HCT116 (cell line): ENCODE measurements around the gene CD1B. TPM values are rescaled to one million over a fixed set of nuclear protein-coding genes. Genes with fewer than 3 reads are reported as not detected.
"Not testable (repeated sequence)": the region's sequence is repeated elsewhere in the genome, so short reads cannot be mapped to it uniquely, and the experiment has no call there.

Experiments used
- ATAC-seq: fragments of 200-7000 bp; cut with Tn5 transposase; 2 replicates; pipeline ENCODE4 v1.9.1; 2020; ENCODE audit warnings: mild to moderate bottlenecking, moderate library complexity
- BruUV-seq: library from RNA; stranded (reverse); fragments of 400-500 nt; replicated peaks from 2 replicates; lab custom pipeline; 2021; lab: Mats Ljungman, UMichigan
- CTCF ChIA-PET: fragments of 300-600 bp; sonication (Branson Sonifier 250); formaldehyde crosslinking; loops from one replicate; lab custom pipeline; 2021; ENCODE audit warnings: antibody characterized with exemption; lab: Charles Lee
- POLR2A ChIA-PET: fragments of 300-600, 350-600 bp; sonication (Branson Sonifier 250); formaldehyde crosslinking; loops from one replicate; lab custom pipeline; 2021; ENCODE audit warnings: antibody characterized with exemption; lab: Charles Lee
- RAD21 ChIA-PET, 2 experiments: fragments of 300-600 bp; sonication (Branson Sonifier 250); formaldehyde crosslinking; loops; one replicate each; lab custom pipeline; 2023; ENCODE audit warnings: low total read pairs in 2 of 2; ENCODE audit not compliant: uncharacterized antibody in 2 of 2, unreplicated experiment in 2 of 2, low non-redundant PET in 1 of 2; lab: Charles Lee
- DNase-seq: peaks from one replicate; pipeline ENCODE4 v3.0.0-alpha.2; 2010; ENCODE audit warnings: low read depth, low spot score
- H2AFZ ChIP-seq: fragments of 200-600 bp; shearing (Covaris generic), sonication (generic); 2 replicates; pipeline ENCODE4 v1.6.1; 2017; ENCODE audit warnings: low read depth, mixed run types, mixed read lengths, antibody characterized with exemption, low read length; ENCODE audit not compliant: poor library complexity, severe bottlenecking
- H3K27ac ChIP-seq: 2 replicates; pipeline ENCODE4 v1.5.1; 2012; ENCODE audit warnings: low read depth, low read length
- H3K27me3 ChIP-seq: fragments of 200-600 bp; sonication (generic); 2 replicates; pipeline ENCODE4 v1.6.1; 2016; ENCODE audit warnings: mixed run types, low read length, mixed read lengths; ENCODE audit not compliant: insufficient read depth
- H3K36me3 ChIP-seq, 2 experiments: fragments of 200-500 bp in 1 of 2; fragments of 200-600 bp in 1 of 2; sonication (Bioruptor generic) in 1 of 2; sonication (generic) in 1 of 2; 2 replicates each; pipeline versions ENCODE4 v1.5.1 to v1.6.1; 2014 to 2016; ENCODE audit warnings: low read length in 2 of 2, inconsistent platforms in 1 of 2, mixed read lengths in 1 of 2, mixed run types in 1 of 2; ENCODE audit not compliant: insufficient read depth in 2 of 2, control insufficient read depth in 1 of 2
- H3K4me1 ChIP-seq, 2 experiments: fragments of 200-600 bp in 1 of 2; sonication (generic) in 1 of 2; 2 replicates each; pipeline versions ENCODE4 v1.5.1 to v1.6.1; 2012 to 2017; ENCODE audit warnings: low read length in 2 of 2, inconsistent platforms in 1 of 2, mild to moderate bottlenecking in 1 of 2, mixed read lengths in 1 of 2, mixed run types in 1 of 2, moderate library complexity in 1 of 2; ENCODE audit not compliant: insufficient read depth in 2 of 2, control insufficient read depth in 1 of 2
- H3K4me2 ChIP-seq: fragments of 200-600 bp; sonication (generic); 2 replicates; pipeline ENCODE4 v1.6.1; 2017; ENCODE audit warnings: mixed run types, low read length, mixed read lengths
- H3K4me3 ChIP-seq, 2 experiments: fragments of 200-600 bp in 1 of 2; sonication (generic) in 1 of 2; replicated peaks in 1 of 2; 2 replicates each; pipeline ENCODE4 v1.5.1; 2011 to 2016; ENCODE audit warnings: low read length in 2 of 2, control low read depth in 1 of 2, low read depth in 1 of 2, mild to moderate bottlenecking in 1 of 2, mixed read lengths in 1 of 2, mixed run types in 1 of 2
- H3K79me2 ChIP-seq: fragments of 200-600 bp; sonication (generic); 2 replicates; pipeline ENCODE4 v1.6.1; 2017; ENCODE audit warnings: mild to moderate bottlenecking, mixed run types, low read length, moderate library complexity, mixed read lengths; ENCODE audit not compliant: insufficient read depth
- H3K9ac ChIP-seq: fragments of 200-600 bp; sonication (generic); 2 replicates; pipeline ENCODE4 v1.6.1; 2016; ENCODE audit warnings: low read length, mixed read lengths
- H3K9me2 ChIP-seq: fragments of 200-600 bp; sonication (generic), shearing (Covaris generic); 2 replicates; pipeline ENCODE4 v1.6.1; 2017; ENCODE audit warnings: mixed run types, mild to moderate bottlenecking, moderate library complexity; ENCODE audit not compliant: insufficient read depth
- H3K9me3 ChIP-seq, 2 experiments: fragments of 200-500 bp in 1 of 2; fragments of 200-600 bp in 1 of 2; sonication (Bioruptor generic) in 1 of 2; sonication (generic) in 1 of 2; 2 replicates each; pipeline ENCODE4 v1.6.1; 2014 to 2017; ENCODE audit warnings: low read length in 2 of 2, mixed read lengths in 2 of 2, inconsistent platforms in 1 of 2, low read depth in 1 of 2, mild to moderate bottlenecking in 1 of 2, mixed run types in 1 of 2, moderate library complexity in 1 of 2; ENCODE audit not compliant: control insufficient read depth in 1 of 2, insufficient read depth in 1 of 2
- H4K20me1 ChIP-seq: fragments of 200-600 bp; sonication (generic), shearing (Covaris generic); 2 replicates; pipeline ENCODE4 v1.6.1; 2017; ENCODE audit warnings: mixed run types, mild to moderate bottlenecking, moderate library complexity; ENCODE audit not compliant: insufficient read depth
- POLR2A ChIP-seq: IDR thresholded peaks from 2 replicates; pipeline ENCODE4 v1.7.0; 2011; ENCODE audit warnings: borderline replicate concordance; ENCODE audit not compliant: insufficient read depth, insufficient read length; ENCODE audit errors: extremely low read depth
- POLR2AphosphoS5 ChIP-seq: IDR thresholded peaks from 2 replicates; pipeline ENCODE4 v1.6.1; 2011; ENCODE audit warnings: mild to moderate bottlenecking, low read depth, low read length, moderate library complexity
- SP1 ChIP-seq: IDR thresholded peaks from 2 replicates; pipeline ENCODE4 v1.6.1; 2012; ENCODE audit warnings: low read depth
- intact Hi-C: fragments of 100-400 bp; cut with micrococcal nuclease; formaldehyde crosslinking; loops from 2 replicates; pipeline ENCODE4 v1.10.0; 2022
- total RNA-seq: library from RNA; stranded (reverse); gene quantifications from one replicate; pipeline ENCODE4 v1.2.1, GENCODE V29; 2021; ENCODE audit not compliant: unreplicated experiment
- TF ChIP-seq, protein P1 (sequence below): IDR thresholded peaks from 2 replicates; pipeline ENCODE4 v1.6.1; 2011; ENCODE audit warnings: mild to moderate bottlenecking, low read length, moderate library complexity; ENCODE audit not compliant: insufficient replicate concordance; ENCODE audit errors: extremely low read depth

The CD1B gene
- total RNA-seq, 1 experiment from 2014 or later: not detected

DNA sequence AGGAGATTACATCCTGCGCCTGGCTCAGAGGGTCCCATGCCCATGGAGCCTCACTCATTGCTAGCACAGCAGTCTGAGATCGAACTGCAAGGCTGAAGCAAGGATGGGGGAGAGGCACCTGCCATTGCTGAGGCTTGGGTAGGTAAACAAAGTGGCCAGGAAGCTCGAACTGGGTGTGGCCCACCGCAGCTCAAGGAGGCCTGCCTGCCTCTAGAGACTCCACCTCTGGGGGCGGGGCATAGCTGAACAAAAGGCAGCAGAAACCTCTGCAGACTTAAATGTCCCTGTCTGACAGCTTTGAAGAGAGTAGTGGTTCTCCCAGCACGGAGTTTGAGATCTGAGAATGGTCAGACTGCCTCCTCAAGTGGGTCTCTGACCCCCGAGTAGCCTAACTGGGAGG, 5.1 kb upstream of the CD1B start:
- DNase-seq, RAD21 ChIA-PET, BruUV-seq, H3K9me3 ChIP-seq, H4K20me1 ChIP-seq, H3K4me2 ChIP-seq, H3K36me3 ChIP-seq, POLR2A ChIA-PET, H3K79me2 ChIP-seq, intact Hi-C loops, H3K27ac ChIP-seq, ATAC-seq, H3K4me1 ChIP-seq, CTCF ChIA-PET, H3K9me2 ChIP-seq, H3K9ac ChIP-seq, H3K4me3 ChIP-seq, H2AFZ ChIP-seq, H3K27me3 ChIP-seq: not testable (repeated sequence)

DNA sequence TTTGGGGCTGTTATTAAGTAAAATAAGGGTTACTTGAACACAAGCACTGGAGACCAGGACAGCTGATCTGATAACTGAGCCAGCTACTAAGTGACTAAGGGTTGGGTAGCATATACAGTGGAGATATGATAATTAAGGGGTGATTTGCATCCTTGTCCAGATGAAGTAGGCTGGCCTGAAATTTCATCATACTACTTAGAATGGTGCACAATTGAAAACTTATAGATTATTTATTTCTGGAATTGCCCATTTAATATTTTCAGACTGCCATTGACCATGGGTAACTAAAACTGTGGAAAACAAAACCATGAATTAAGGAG, 3.8 kb upstream of the CD1B start:
- TF ChIP-seq POLR2A (no peak), POLR2AphosphoS5 (no peak), SP1 (no peak)
- TF ChIP-seq, protein P1, sequence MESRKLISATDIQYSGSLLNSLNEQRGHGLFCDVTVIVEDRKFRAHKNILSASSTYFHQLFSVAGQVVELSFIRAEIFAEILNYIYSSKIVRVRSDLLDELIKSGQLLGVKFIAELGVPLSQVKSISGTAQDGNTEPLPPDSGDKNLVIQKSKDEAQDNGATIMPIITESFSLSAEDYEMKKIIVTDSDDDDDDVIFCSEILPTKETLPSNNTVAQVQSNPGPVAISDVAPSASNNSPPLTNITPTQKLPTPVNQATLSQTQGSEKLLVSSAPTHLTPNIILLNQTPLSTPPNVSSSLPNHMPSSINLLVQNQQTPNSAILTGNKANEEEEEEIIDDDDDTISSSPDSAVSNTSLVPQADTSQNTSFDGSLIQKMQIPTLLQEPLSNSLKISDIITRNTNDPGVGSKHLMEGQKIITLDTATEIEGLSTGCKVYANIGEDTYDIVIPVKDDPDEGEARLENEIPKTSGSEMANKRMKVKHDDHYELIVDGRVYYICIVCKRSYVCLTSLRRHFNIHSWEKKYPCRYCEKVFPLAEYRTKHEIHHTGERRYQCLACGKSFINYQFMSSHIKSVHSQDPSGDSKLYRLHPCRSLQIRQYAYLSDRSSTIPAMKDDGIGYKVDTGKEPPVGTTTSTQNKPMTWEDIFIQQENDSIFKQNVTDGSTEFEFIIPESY: no peak
- no peaks in the 10 kb centered on the region for H3K4me1 ChIP-seq
- no peak overlapping the region for H3K4me3 ChIP-seq
- H3K27ac ChIP-seq: no peak overlapping the region
- no peaks in the 10 kb centered on the region for H4K20me1 ChIP-seq
- H2AFZ ChIP-seq: no peak overlapping the region
- peaks cover 16% of the 10 kb centered on the region; the same call in 1 of the 2 replicates for H3K27me3 ChIP-seq
- intact Hi-C loops: no loop called here
- BruUV-seq: no TSS peak
- ChIA-PET POLR2A (no interaction called here), RAD21 (no interaction called here), CTCF (no interaction called here)
- H3K9me2 ChIP-seq: no peaks in the 10 kb centered on the region
- no peak for DNase-seq
- no peaks in the 10 kb centered on the region for H3K79me2 ChIP-seq
- H3K4me2 ChIP-seq: no peak overlapping the region
- no peak for ATAC-seq
- no peak overlapping the region for H3K9ac ChIP-seq
- H3K36me3 ChIP-seq: no peaks in the 10 kb centered on the region
- no peaks in the 10 kb centered on the region for H3K9me3 ChIP-seq
